Measurements from ENCODE around the gene CNKSR3. TPM values are rescaled to one million over a fixed set of nuclear protein-coding genes. Genes with fewer than 3 reads are reported as not detected.

CNKSR3 gene
- total and polyA plus RNA-seq, 2 experiments from 2014 or later, result 1.9 to 5.7 TPM

DNA sequence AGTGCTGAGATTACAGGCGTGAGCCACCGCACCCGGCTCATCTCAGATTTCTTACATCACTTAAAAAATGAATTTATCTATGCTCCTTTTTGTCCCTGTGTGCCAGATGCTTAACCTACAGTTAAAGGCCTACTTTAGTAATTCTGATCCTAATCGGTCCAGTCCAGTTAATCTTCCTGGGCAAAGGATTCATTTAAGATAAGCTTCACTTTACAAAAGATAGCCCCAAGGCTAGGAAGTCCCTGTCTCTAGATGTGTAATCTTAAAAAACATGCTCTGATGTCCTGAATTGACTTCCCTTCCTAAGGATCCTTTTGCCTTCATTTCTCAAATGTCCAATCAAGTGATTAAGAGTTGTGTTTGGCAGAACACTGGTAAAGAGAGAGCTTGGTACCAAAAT is 85.5 kb downstream of the CNKSR3 start (continued):
- no peak for TF ChIP-seq ZNF331 (CRISPR knock-in tag; IDR thresholded peaks at IDR 0.05; ENCODE audit: low read depth)

DNA sequence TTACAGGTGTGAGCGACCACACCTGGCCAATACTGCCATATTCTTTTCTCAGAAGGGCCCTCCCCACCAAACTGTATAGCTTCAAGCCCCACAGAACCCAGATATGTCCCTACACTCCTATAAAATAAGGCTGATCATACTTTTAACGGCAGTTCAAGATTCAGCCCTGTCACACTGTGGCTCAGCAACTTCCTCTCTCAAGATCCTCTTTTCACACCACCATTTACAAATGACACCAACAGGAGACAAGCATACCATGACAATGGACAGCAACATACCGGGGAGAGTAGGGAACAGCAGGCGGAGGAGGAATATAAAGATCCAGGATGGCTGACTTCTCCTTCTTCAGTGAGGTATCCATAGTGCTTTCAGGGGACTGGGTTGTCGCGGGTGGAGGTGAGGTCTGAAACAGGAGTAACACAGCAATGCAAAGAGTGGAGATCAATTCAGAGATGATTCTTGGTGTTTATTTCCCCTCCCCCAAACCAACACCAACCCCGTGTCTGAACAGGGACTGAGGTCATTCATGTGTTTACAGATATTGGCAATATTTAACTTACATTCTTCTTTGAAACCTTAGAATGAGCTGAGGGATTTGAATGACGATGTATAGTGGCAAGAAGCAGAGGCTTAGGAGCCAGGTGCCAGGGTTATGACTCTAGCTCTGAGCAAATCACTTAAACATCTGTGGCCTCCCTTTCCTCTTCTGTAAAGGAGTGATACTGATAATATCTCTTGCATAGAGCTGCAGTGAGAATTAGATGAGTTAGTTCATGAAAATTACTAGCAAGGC is 96.3 kb downstream of the CNKSR3 start:
- H3K79me2 ChIP-seq (replicated peaks; ENCODE audit: insufficient read depth), result no peaks in the 10 kb centered on the region
- no peak for TF ChIP-seq CREB1 (CRISPR knock-in tag; IDR thresholded peaks at IDR 0.05; ENCODE audit: low read depth)
- peaks cover 6% of the 10 kb centered on the region for H3K36me3 Mint-ChIP-seq (ENCODE audit: low read depth)
- no peak overlapping the region for H3K4me3 Mint-ChIP-seq
- no peaks in the 10 kb centered on the region for H3F3A ChIP-seq (replicated peaks; ENCODE audit: low read depth)
- H3K36me3 ChIP-seq (ENCODE audit: insufficient read depth), result no peaks in the 10 kb centered on the region
- H3K4me1 Mint-ChIP-seq, result peaks cover 15% of the 10 kb centered on the region; the same call in 2 of the 3 replicates
- H3K4me3 ChIP-seq, result no peak overlapping the region
- no peaks in the 10 kb centered on the region; the same call in 1 of the 2 replicates for H4K20me1 ChIP-seq (replicated peaks; ENCODE audit: insufficient read depth)
- no peak overlapping the region; the same call in 1 of the 2 replicates for H3K27ac Mint-ChIP-seq
- H3K27me3 ChIP-seq (ENCODE audit: insufficient read depth), result no peaks in the 10 kb centered on the region
- no peak overlapping the region for H2AFZ ChIP-seq
- ATAC-seq (no peak), DNase-seq (ENCODE audit: low spot score) (no peak)
- H3K4me2 ChIP-seq, result no peak overlapping the region
- no peaks in the 10 kb centered on the region for H3K27me3 Mint-ChIP-seq (ENCODE audit: insufficient read depth, low read depth, poor library complexity)
- no peaks in the 10 kb centered on the region for H3K9me3 Mint-ChIP-seq
- H3K9me2 ChIP-seq (ENCODE audit: insufficient read depth), result 0 out of 2 replicates have a peak, but pooled peaks cover 2% of the 10 kb centered on the region
- H3K27ac ChIP-seq (ENCODE audit: low read depth), result no peak overlapping the region
- 0 out of 2 replicates have a peak, but pooled peaks cover 5% of the 10 kb centered on the region for H3K4me1 ChIP-seq (ENCODE audit: insufficient read depth)

DNA sequence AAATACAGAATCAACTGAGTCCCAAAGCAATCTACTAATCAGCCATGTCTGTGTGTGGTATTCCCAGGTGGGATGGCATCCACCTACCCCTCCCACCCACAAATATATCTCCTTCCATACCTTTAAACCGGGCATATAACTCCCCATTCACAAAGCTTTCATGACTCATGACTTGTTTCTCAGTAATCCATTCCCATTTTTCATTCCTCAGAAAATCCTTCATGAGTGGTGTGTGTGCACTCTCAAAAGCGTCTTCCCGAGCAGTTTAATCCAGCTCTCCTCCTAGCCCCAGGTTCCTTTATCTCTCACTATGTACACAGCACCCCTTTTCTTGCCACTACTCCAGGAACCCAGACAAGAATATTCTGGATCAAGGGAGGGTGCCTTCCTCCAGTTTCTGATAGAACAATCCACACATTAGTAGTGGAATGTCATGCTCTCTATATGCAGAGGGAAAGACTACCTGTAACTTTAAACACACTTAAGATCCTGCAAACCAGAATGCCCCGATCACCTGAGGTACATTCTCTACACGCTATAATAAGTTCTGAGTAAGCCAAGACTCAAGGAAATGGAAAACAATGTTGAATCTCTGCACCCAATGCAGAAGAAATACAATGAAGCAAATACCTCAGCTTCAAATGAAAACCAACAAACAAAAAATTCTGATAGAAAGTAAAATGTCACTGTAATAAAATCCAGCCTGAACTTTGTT is 98.2 kb downstream of the CNKSR3 start:
- no peak overlapping the region for H3K4me3 ChIP-seq
- TF ChIP-seq, protein P1, sequence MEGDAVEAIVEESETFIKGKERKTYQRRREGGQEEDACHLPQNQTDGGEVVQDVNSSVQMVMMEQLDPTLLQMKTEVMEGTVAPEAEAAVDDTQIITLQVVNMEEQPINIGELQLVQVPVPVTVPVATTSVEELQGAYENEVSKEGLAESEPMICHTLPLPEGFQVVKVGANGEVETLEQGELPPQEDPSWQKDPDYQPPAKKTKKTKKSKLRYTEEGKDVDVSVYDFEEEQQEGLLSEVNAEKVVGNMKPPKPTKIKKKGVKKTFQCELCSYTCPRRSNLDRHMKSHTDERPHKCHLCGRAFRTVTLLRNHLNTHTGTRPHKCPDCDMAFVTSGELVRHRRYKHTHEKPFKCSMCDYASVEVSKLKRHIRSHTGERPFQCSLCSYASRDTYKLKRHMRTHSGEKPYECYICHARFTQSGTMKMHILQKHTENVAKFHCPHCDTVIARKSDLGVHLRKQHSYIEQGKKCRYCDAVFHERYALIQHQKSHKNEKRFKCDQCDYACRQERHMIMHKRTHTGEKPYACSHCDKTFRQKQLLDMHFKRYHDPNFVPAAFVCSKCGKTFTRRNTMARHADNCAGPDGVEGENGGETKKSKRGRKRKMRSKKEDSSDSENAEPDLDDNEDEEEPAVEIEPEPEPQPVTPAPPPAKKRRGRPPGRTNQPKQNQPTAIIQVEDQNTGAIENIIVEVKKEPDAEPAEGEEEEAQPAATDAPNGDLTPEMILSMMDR (conservative IDR thresholded peaks at IDR 0.05; ENCODE audit: low read depth in 2 of 2), result no peak
- no peak for TF ChIP-seq CREB1 (CRISPR knock-in tag; IDR thresholded peaks at IDR 0.05; ENCODE audit: low read depth)
- no peak for TF ChIP-seq ZNF114 (CRISPR knock-in tag; IDR thresholded peaks at IDR 0.05)
- TF ChIP-seq, protein P2, sequence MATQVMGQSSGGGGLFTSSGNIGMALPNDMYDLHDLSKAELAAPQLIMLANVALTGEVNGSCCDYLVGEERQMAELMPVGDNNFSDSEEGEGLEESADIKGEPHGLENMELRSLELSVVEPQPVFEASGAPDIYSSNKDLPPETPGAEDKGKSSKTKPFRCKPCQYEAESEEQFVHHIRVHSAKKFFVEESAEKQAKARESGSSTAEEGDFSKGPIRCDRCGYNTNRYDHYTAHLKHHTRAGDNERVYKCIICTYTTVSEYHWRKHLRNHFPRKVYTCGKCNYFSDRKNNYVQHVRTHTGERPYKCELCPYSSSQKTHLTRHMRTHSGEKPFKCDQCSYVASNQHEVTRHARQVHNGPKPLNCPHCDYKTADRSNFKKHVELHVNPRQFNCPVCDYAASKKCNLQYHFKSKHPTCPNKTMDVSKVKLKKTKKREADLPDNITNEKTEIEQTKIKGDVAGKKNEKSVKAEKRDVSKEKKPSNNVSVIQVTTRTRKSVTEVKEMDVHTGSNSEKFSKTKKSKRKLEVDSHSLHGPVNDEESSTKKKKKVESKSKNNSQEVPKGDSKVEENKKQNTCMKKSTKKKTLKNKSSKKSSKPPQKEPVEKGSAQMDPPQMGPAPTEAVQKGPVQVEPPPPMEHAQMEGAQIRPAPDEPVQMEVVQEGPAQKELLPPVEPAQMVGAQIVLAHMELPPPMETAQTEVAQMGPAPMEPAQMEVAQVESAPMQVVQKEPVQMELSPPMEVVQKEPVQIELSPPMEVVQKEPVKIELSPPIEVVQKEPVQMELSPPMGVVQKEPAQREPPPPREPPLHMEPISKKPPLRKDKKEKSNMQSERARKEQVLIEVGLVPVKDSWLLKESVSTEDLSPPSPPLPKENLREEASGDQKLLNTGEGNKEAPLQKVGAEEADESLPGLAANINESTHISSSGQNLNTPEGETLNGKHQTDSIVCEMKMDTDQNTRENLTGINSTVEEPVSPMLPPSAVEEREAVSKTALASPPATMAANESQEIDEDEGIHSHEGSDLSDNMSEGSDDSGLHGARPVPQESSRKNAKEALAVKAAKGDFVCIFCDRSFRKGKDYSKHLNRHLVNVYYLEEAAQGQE (IDR thresholded peaks at IDR 0.05; ENCODE audit: unreplicated experiment), result no peak
- TF ChIP-seq POLR2AphosphoS5 (IDR thresholded peaks at IDR 0.05; ENCODE audit: low read depth), result no peak
- TF ChIP-seq JUNB (IDR thresholded peaks at IDR 0.05; ENCODE audit: unreplicated experiment), result no peak
- no peak for TF ChIP-seq ZNF331 (CRISPR knock-in tag; IDR thresholded peaks at IDR 0.05; ENCODE audit: low read depth)

More for the DNA sequence above, 98.2 kb downstream of the CNKSR3 start:
- no peaks in the 10 kb centered on the region for H3F3A ChIP-seq (replicated peaks; ENCODE audit: low read depth)
- H3K27me3 ChIP-seq (ENCODE audit: insufficient read depth), result no peaks in the 10 kb centered on the region
- Mint-ChIP-seq H3K4me1 (peaks cover 15% of the 10 kb centered on the region; the same call in 2 of the 3 replicates), H3K27me3 (ENCODE audit: insufficient read depth, low read depth, poor library complexity) (no peaks in the 10 kb centered on the region), H3K4me3 (no peak overlapping the region), H3K36me3 (ENCODE audit: low read depth) (peaks cover 9% of the 10 kb centered on the region), H3K27ac (0 out of 2 replicates have a peak overlapping the region, but pooled peaks have one; percentile 5), H3K9me3 (no peaks in the 10 kb centered on the region)
- H3K9me2 ChIP-seq (ENCODE audit: insufficient read depth), result no peaks in the 10 kb centered on the region
- DNase-seq (ENCODE audit: low spot score) (no peak), ATAC-seq (no peak)
- H3K36me3 ChIP-seq (ENCODE audit: insufficient read depth), result no peaks in the 10 kb centered on the region
- H3K27ac ChIP-seq (ENCODE audit: low read depth), result no peak overlapping the region
- no peak overlapping the region for H2AFZ ChIP-seq
- H3K4me2 ChIP-seq, result no peak overlapping the region
- H3K4me1 ChIP-seq (ENCODE audit: insufficient read depth), result 0 out of 2 replicates have a peak, but pooled peaks cover 5% of the 10 kb centered on the region
- H4K20me1 ChIP-seq (replicated peaks; ENCODE audit: insufficient read depth), result no peaks in the 10 kb centered on the region
- no peaks in the 10 kb centered on the region for H3K79me2 ChIP-seq (replicated peaks; ENCODE audit: insufficient read depth)

All from GM23338 (cell line).